Endothelial cell of umbilical vein (primary cell): ENCODE results near the gene HOXB7. TPM values are rescaled to one million over a fixed set of nuclear protein-coding genes. Genes with fewer than 3 reads are reported as not detected.
A peak's percentile ranks its signal among the peaks of the same experiment; 100 is the strongest.

Source experiments
- BruUV-seq: library from RNA; stranded (reverse); fragments of 400-500 nt; replicated peaks from 2 replicates; lab custom pipeline; 2021; lab: Mats Ljungman, UMichigan
- CTCF ChIA-PET: fragments of 300-600, 350-600 bp; sonication (Branson Sonifier 250); formaldehyde crosslinking; loops from one replicate; lab custom pipeline; 2021; ENCODE audit warnings: antibody characterized with exemption, inconsistent platforms; lab: Charles Lee
- POLR2A ChIA-PET: fragments of 300-600, 350-600 bp; sonication (Branson Sonifier 250); formaldehyde crosslinking; loops from one replicate; lab custom pipeline; 2021; ENCODE audit warnings: antibody characterized with exemption, inconsistent platforms; lab: Charles Lee
- DNase-seq: peaks from one replicate; pipeline ENCODE4 v3.0.0-alpha.2; 2011; ENCODE audit warnings: low read depth, low spot score
- FAIRE-seq: peaks from 2 replicates; lab custom pipeline; 2011; peaks lifted over from hg19 to GRCh38; lab: Jason Lieb, UNC
- H2AFZ ChIP-seq: 2 replicates; pipeline ENCODE4 v1.6.0; 2012; ENCODE audit warnings: low read depth, low read length, control low read depth, inconsistent platforms
- H3K27ac ChIP-seq: 2 replicates; pipeline ENCODE4 v1.5.1; 2011; ENCODE audit warnings: low read depth, mild to moderate bottlenecking, control low read depth, low read length, moderate library complexity; ENCODE audit not compliant: insufficient read depth
- H3K27me3 ChIP-seq, 2 experiments: 2 replicates each; pipeline versions ENCODE4 v1.6.0 to v1.6.1; 2011; ENCODE audit warnings: low read length in 2 of 2, mixed read lengths in 1 of 2; ENCODE audit not compliant: control insufficient read depth in 2 of 2, insufficient read depth in 2 of 2
- H3K36me3 ChIP-seq, 2 experiments: 2 replicates in 1 of 2; 3 replicates in 1 of 2; pipeline ENCODE4 v1.5.1; 2011; ENCODE audit warnings: low read length in 2 of 2, mild to moderate bottlenecking in 1 of 2, moderate library complexity in 1 of 2; ENCODE audit not compliant: control insufficient read depth in 2 of 2, insufficient read depth in 2 of 2; ENCODE audit errors: extremely low read depth in 1 of 2
- H3K4me1 ChIP-seq: 3 replicates; pipeline ENCODE4 v1.5.1; 2011; ENCODE audit warnings: mild to moderate bottlenecking, low read length; ENCODE audit not compliant: control insufficient read depth, insufficient read depth; ENCODE audit errors: extremely low read depth
- H3K4me2 ChIP-seq: 2 replicates; pipeline ENCODE4 v1.6.1; 2011; ENCODE audit warnings: low read length, control low read depth, mixed read lengths; ENCODE audit not compliant: insufficient read depth
- H3K4me3 ChIP-seq, 3 experiments: fragments of 200-600 bp in 1 of 3; sonication (generic), shearing (Covaris generic) in 1 of 3; replicated peaks in 1 of 3; 2 replicates each; pipeline ENCODE4 v1.5.1; 2011 to 2016; ENCODE audit warnings: control low read depth in 3 of 3, low read length in 3 of 3, mild to moderate bottlenecking in 2 of 3, inconsistent platforms in 1 of 3, low read depth in 1 of 3, moderate library complexity in 1 of 3; ENCODE audit not compliant: insufficient read depth in 1 of 3
- H3K79me2 ChIP-seq: 2 replicates; pipeline ENCODE4 v1.6.0; 2012; ENCODE audit warnings: low read length, inconsistent platforms; ENCODE audit not compliant: control insufficient read depth, insufficient read depth
- H3K9ac ChIP-seq: replicated peaks from 2 replicates; pipeline ENCODE3; 2011; ENCODE audit warnings: low read length, control low read depth; ENCODE audit not compliant: insufficient read depth; ENCODE audit errors: extremely low read depth
- H3K9me1 ChIP-seq: replicated peaks from 3 replicates; pipeline ENCODE4 v1.6.0; 2011; ENCODE audit warnings: mild to moderate bottlenecking, low read length; ENCODE audit not compliant: control insufficient read depth, insufficient read depth; ENCODE audit errors: extremely low read depth
- H3K9me3 ChIP-seq: replicated peaks from 2 replicates; pipeline ENCODE4 v1.5.1; 2012; ENCODE audit warnings: low read length, inconsistent platforms; ENCODE audit not compliant: control insufficient read depth, insufficient read depth
- H4K20me1 ChIP-seq: replicated peaks from 2 replicates; pipeline ENCODE3; 2011; ENCODE audit warnings: mild to moderate bottlenecking, low read length; ENCODE audit not compliant: control insufficient read depth, insufficient read depth; ENCODE audit errors: extremely low read depth
- CTCF ChIP-seq, 2 donors: IDR thresholded peaks; 1 replicate in 1 of 2; 2 replicates in 1 of 2; pipeline ENCODE4 v1.5.1; 2011; ENCODE audit warnings: low read length in 2 of 2, mild to moderate bottlenecking in 2 of 2, moderate library complexity in 2 of 2, control low read depth in 1 of 2, inconsistent platforms in 1 of 2, low read depth in 1 of 2; ENCODE audit not compliant: insufficient read depth in 1 of 2; ENCODE audit errors: extremely low read depth in 1 of 2
- EZH2 ChIP-seq: IDR thresholded peaks from 2 replicates; pipeline ENCODE4 v1.6.1; 2012; ENCODE audit warnings: borderline replicate concordance, low read depth, mild to moderate bottlenecking, moderate library complexity, low read length, inconsistent platforms; ENCODE audit not compliant: severe bottlenecking
- FOS ChIP-seq: IDR thresholded peaks from 2 replicates; pipeline ENCODE4 v1.6.1; 2011; ENCODE audit warnings: mild to moderate bottlenecking, low read length, moderate library complexity, borderline replicate concordance; ENCODE audit not compliant: insufficient read depth
- GATA2 ChIP-seq: IDR thresholded peaks from 2 replicates; pipeline ENCODE4 v1.7.0; 2011; ENCODE audit warnings: low read depth, mild to moderate bottlenecking, moderate library complexity, mixed read lengths, low read length; ENCODE audit not compliant: insufficient read length, insufficient read depth
- JUN ChIP-seq: IDR thresholded peaks from 2 replicates; pipeline ENCODE4 v1.6.1; 2011; ENCODE audit warnings: borderline replicate concordance, low read depth; ENCODE audit not compliant: insufficient read length, insufficient read depth
- MYC ChIP-seq: IDR thresholded peaks from one replicate; pipeline ENCODE4 v1.6.1; 2011; ENCODE audit warnings: mild to moderate bottlenecking, low read depth, low read length
- dilution Hi-C: fragments of 300-500 bp; cut with MboI; formaldehyde crosslinking; loops from one replicate; pipeline ENCODE4 v1.15.0; 2019; ENCODE audit warnings: low sequenced_read_pairs; ENCODE audit not compliant: extremely low pct_ligation_motif_present
- intact Hi-C: fragments of 100-400 bp; cut with micrococcal nuclease; formaldehyde crosslinking; loops from one replicate; pipeline ENCODE4 v1.10.0; 2022
- polyA plus RNA-seq, 4 experiments: library from polyadenylated mRNA; depleted of rRNA in 3 of 4; stranded (reverse) in 3 of 4; unstranded in 1 of 4; fragments of >200 nt; gene quantifications; 2 replicates each; pipeline versions ENCODE4 v1.2.1 to v1.2.3, GENCODE V29; 2011 to 2012; ENCODE audit warnings: missing spikeins in 1 of 4
- total RNA-seq: library from RNA; stranded (reverse); gene quantifications from 2 replicates; pipeline ENCODE4 v1.2.3, GENCODE V29; 2021

Gene HOXB7
- total and polyA plus RNA-seq, 2 donors (not counting 3 experiments of a cell fraction or from before 2014, with no cell fraction given): 23.5 to 24.5 TPM

DNA sequence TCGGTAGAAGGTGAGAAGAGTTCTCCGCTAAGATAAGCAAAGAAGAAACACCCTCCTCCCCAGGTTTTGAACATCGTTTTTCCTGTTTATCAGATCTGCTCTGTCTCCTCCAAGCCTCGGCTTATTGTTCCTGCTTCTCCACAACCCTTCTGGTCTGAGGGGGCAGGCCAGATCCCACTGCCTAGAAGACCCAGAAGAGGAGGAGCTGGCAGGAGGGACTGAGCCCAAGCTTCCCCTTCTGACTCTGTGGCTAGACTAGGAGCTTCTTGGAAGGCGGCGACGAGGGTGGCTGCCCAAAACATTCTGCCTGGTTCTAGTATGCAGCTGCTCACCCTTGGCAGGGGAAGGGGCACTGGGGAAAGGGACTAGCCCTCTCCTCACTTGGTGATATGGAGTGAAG lies 12.1 kb downstream of the HOXB7 start:
- FAIRE-seq: peak; percentile 28
- Histone ChIP-seq H3K9ac (no peak overlapping the region), H3K36me3 (peaks cover 3% of the 10 kb centered on the region in 2 experiments), H3K27me3 (no peaks in the 10 kb centered on the region), H3K9me1 (no peaks in the 10 kb centered on the region), H2AFZ (no peak overlapping the region), H3K79me2 (peaks cover 82% of the 10 kb centered on the region), H3K4me3 (peak overlapping the region in 1 of 3 experiments; percentile 36), H3K27ac (no peak overlapping the region), H3K4me2 (peak overlapping the region; percentile 28), H4K20me1 (no peaks in the 10 kb centered on the region), H3K9me3 (no peaks in the 10 kb centered on the region), H3K4me1 (peaks cover 35% of the 10 kb centered on the region)
- intact Hi-C loops: no loop called here
- BruUV-seq: no TSS peak
- CTCF ChIA-PET: interaction anchor here (0.8 to 1.8 kb wide), 4 partner anchors 11 to 383 kb away, joined by 3 to 5 read pairs (median 4); no protein-coding TSS in a partner anchor
- dilution Hi-C loops: no loop called here
- POLR2A ChIA-PET: interaction anchor here (1.0 kb wide), 1 partner anchor 14 kb away, joined by 4 read pairs; no protein-coding TSS in a partner anchor
- DNase-seq: no peak
- TF ChIP-seq GATA2 (no peak), FOS (no peak), CTCF (IDR thresholded peaks at IDR 0.05; ENCODE audit: extremely low read depth in 1 of 2, insufficient read depth in 1 of 2, low read depth in 1 of 2, low read length in 2 of 2) (no peak), MYC (no peak), JUN (no peak), EZH2 (no peak)
